Right cardiac atrium (tissue), 5 donors: ENCODE data around the gene SORCS2. TPM values are rescaled to one million over a fixed set of nuclear protein-coding genes. Genes with fewer than 3 reads are reported as not detected.

Experiments
- ATAC-seq, 2 donors: fragments of 200-7000 bp; cut with Tn5 transposase; one replicate each; pipeline versions ENCODE4 v1.8.0 to v1.9.1; 2020; ENCODE audit warnings: moderate library complexity in 2 of 2, mild to moderate bottlenecking in 1 of 2
- DNase-seq, 3 donors: peaks; one replicate each; pipeline ENCODE4 v3.0.0-alpha.2; 2020
- H3K27ac ChIP-seq: one replicate; pipeline ENCODE4 v1.5.1; 2013; ENCODE audit warnings: mild to moderate bottlenecking, low read length, control low read depth, moderate library complexity
- H3K27me3 ChIP-seq: one replicate; pipeline ENCODE4 v1.6.1; 2013; ENCODE audit not compliant: control insufficient read depth, insufficient read depth
- H3K4me1 ChIP-seq: one replicate; pipeline ENCODE4 v1.6.1; 2013; ENCODE audit warnings: low read length; ENCODE audit not compliant: control insufficient read depth, insufficient read depth
- H3K4me3 ChIP-seq: one replicate; pipeline ENCODE4 v1.5.1; 2013; ENCODE audit warnings: low read length, control low read depth
- H3K9me3 ChIP-seq: one replicate; pipeline ENCODE4 v1.6.1; 2013; ENCODE audit warnings: low read length; ENCODE audit not compliant: control insufficient read depth
- WGBS: extraction: QIAGEN DNeasy Blood & Tissue Kit; methylation state at CpG from one replicate; pipeline ENCODE4 v1.1.7; 2013; 5-methylcytosine and 5-hydroxymethylcytosine counted together
- intact Hi-C, 4 donors: fragments of 100-400 bp; cut with DNase I; formaldehyde crosslinking; loops; one replicate each; pipeline versions ENCODE4 v1.11.0 to v1.14.0; 2022 to 2023
- polyA plus RNA-seq: library from polyadenylated mRNA; stranded (reverse); fragments of 200-250 nt; gene quantifications from one replicate; pipeline ENCODE4 v1.2.3, GENCODE V29; 2013
- total RNA-seq, 4 donors: library from RNA; stranded (reverse); fragmentation: NEBNext Ultra II Directional; extraction: Animal tissue kit (Norgen Biotek cat#: 25700); gene quantifications; one replicate each; pipeline ENCODE4 v1.2.1, GENCODE V29; 2021
- donor health status: healthy with polysubstance abuse.
- donor health status: DM: no; HTN: yes; CAD: no.
- donor health status: DM: no; HTN: no; CAD: no.
- donor health status: DM: no; HTN: yes; CAD: no; lungs with severe emphysema.
- donor health status: DM: yes; HTN: yes; CAD: no.

Gene SORCS2
- total and polyA plus RNA-seq, 5 donors = 2.1 to 7.3 (median 2.7) TPM

GRCh38 chr4:7309636-7310390, 117.5 kb downstream of the SORCS2 start:
- peak in 1 of 2 donors; percentile 40 for ATAC-seq
- WGBS = 79% methylated on average over 17 of the region's 17 CpGs

DNA sequence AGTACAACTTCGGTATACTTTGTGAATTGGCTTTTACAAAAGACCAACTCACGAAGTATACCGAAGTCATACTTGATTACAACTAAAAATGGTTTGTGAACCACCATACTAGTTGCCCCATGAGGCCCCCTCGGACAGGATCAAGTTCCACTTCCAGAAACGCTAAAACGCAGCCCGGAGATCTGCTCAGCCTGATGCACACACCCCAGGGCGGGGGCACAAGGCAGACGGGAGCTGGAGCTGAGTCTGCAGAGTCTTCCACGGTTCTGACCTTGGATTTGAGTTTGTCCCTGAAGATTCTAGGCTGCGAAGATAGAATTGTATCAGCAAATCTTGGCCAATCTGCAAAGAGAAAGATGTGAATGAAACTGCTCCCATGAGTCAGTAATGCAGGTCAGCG, 118.1 kb downstream of the SORCS2 start:
- H3K9me3 ChIP-seq = no peaks in the 10 kb centered on the region
- H3K27me3 ChIP-seq = no peaks in the 10 kb centered on the region
- DNase-seq (peak in 2 of 3 donors; percentile 24 to 33), ATAC-seq (no peak)
- peaks cover 5% of the 10 kb centered on the region for H3K4me1 ChIP-seq
- intact Hi-C loops = no loop called here
- 70% methylated on average over 12 of the region's 12 CpGs for WGBS
- no peak overlapping the region for H3K4me3 ChIP-seq
- H3K27ac ChIP-seq = no peak overlapping the region

More at GRCh38 chr4:7309636-7310390, 117.5 kb downstream of the SORCS2 start:
- DNase-seq = peak in 2 of 3 donors; percentile 35
- intact Hi-C loops = no loop called here
- no peak overlapping the region for H3K27ac ChIP-seq
- H3K9me3 ChIP-seq = no peaks in the 10 kb centered on the region
- H3K4me3 ChIP-seq = no peak overlapping the region
- peaks cover 5% of the 10 kb centered on the region for H3K4me1 ChIP-seq
- H3K27me3 ChIP-seq = no peaks in the 10 kb centered on the region

DNA sequence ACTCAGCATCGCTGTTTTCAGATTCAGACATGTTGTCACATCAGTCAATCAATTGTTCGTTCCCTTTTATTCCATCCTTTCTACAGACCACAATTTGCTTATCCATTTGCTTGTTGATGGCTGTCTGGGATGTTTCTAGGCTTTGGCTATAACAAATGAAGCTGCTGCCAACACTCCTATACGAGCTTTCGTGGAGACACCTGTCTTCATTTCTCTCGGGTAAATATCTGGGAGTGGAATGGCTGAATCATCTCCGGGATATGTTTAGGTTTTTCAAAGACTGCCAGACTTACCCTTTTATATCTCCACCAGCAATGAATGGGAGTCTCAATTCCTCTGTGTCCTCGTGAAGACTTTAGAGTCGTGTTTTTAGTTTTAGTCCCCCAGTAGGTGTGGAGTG, 118.9 kb downstream of the SORCS2 start:
- Histone ChIP-seq H3K9me3 (no peaks in the 10 kb centered on the region), H3K4me1 (peaks cover 5% of the 10 kb centered on the region), H3K4me3 (no peak overlapping the region), H3K27ac (no peak overlapping the region), H3K27me3 (no peaks in the 10 kb centered on the region)
- DNase-seq = no peak
- WGBS = 80% methylated on average over 8 of the region's 8 CpGs
- intact Hi-C loops = no loop called here
- ATAC-seq = no peak

DNA sequence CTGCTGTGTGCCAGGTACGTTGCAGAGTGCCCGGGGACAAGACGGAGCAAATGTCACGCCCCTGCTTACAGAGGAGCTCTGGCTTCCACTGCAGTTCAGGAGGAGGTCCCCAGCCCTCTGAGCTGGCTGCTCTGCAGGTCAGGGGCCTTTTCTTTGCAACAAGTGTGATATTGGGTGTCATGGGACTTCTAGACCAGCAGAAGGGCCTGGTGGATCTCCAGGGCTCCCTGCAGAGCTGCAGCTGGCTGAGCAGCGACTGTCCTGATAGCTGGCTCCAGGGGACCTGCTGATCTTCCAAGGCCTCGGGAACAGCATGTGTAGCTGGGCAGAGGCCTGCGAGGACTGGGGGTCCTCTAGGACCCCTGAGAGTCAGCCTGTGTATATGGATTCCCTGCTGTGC, 120.4 kb downstream of the SORCS2 start:
- no peaks in the 10 kb centered on the region for H3K9me3 ChIP-seq
- intact Hi-C loops = no loop called here
- ATAC-seq (no peak), DNase-seq (peak in 2 of 3 donors; percentile 12 to 22)
- no peaks in the 10 kb centered on the region for H3K4me1 ChIP-seq
- WGBS = 84% methylated on average over 7 of the region's 7 CpGs
- H3K27me3 ChIP-seq = no peaks in the 10 kb centered on the region
- H3K4me3 ChIP-seq = no peak overlapping the region
- H3K27ac ChIP-seq = no peak overlapping the region

- Histone ChIP-seq H3K9me3 (no peaks in the 10 kb centered on the region), H3K4me1 (no peaks in the 10 kb centered on the region), H3K27ac (no peak overlapping the region), H3K27me3 (no peaks in the 10 kb centered on the region), H3K4me3 (no peak overlapping the region)
- intact Hi-C loops = no loop called here
- ATAC-seq (peak in 1 of 2 donors; percentile 8), DNase-seq (peak in 2 of 3 donors; percentile 38 to 47)
- WGBS = 64% methylated on average over 14 of the region's 14 CpGs
These were observed 121.0 kb downstream of the SORCS2 start for GRCh38 chr4:7313347-7313811.

- Histone ChIP-seq H3K4me3 (no peak overlapping the region), H3K4me1 (no peaks in the 10 kb centered on the region), H3K27ac (no peak overlapping the region), H3K9me3 (peaks cover 2% of the 10 kb centered on the region), H3K27me3 (no peaks in the 10 kb centered on the region)
- intact Hi-C loops = no loop called here
- no peak for ATAC-seq
- peak in 2 of 3 donors; percentile 10 to 19 for DNase-seq
- 87% methylated on average over 11 of the region's 11 CpGs for WGBS
These were observed 121.7 kb downstream of the SORCS2 start for GRCh38 chr4:7313991-7314390.

DNA sequence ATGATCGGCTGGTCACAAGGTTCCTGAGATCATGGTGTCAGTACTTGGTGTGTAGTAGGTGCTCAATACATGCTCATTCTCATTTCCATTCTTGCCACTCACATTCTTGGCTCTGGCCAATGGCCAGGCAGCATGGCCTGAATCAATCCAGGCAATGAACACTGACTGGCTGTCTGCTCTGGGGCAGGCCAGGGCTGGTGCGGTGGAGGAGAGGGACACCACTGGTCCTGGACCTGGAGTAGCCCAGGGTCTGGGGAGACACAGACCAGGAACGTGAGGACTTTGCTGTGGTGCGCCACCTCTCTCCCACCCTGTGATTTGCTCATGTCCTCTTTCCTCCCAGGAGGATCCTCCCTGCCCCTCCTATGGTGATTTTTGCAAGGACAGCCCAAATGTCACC, 122.9 kb downstream of the SORCS2 start:
- H3K4me1 ChIP-seq = no peaks in the 10 kb centered on the region
- WGBS = 93% methylated on average over 4 of the region's 4 CpGs
- intact Hi-C loops = no loop called here
- no peak overlapping the region for H3K27ac ChIP-seq
- H3K27me3 ChIP-seq = no peaks in the 10 kb centered on the region
- ATAC-seq = no peak
- peaks cover 2% of the 10 kb centered on the region for H3K9me3 ChIP-seq
- DNase-seq = peak in 1 of 3 donors; percentile 18
- no peak overlapping the region for H3K4me3 ChIP-seq

DNA sequence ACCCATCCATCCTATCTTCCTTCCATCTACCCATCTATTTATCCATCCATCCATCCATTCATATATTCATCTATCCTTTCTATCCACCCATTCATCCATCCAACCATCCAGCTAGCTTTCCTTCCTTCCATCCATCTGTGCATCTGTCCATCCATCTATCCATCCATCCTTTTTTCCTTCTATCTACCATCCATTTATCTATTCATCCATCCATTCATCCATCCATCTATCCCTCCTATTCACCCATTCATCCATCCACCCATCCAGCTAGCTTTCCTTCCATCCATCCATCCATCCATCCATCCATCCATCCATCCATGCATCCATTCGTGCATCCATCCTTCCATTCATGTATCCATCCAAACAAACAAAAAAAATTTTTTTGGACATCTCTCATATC, 123.6 kb downstream of the SORCS2 start:
- Histone ChIP-seq H3K27me3 (no peaks in the 10 kb centered on the region), H3K4me3 (no peak overlapping the region), H3K27ac (no peak overlapping the region), H3K9me3 (peaks cover 2% of the 10 kb centered on the region), H3K4me1 (no peaks in the 10 kb centered on the region)
- intact Hi-C loops = no loop called here
- ATAC-seq (no peak), DNase-seq (no peak)
- WGBS = 90% methylated on average over 1 of the region's 1 CpG

DNA sequence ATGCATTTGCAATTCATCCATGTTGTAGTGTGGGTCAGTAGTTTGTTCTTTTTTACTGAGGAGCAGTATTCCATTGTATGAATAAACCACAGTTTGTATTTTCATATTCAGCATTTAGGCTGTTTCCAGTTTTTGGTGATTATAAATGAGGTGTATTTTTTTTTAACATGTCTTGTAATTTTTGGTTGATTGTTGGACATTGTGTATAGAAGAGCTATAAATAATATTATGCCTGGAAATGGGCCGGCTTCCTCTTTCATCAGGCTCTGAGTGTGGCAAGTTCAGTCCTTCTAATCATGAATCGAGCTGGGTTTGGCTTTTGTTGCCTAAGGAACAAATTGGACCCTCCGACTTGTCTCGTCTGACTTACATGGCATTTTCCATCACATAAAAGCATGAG, 126.7 kb downstream of the SORCS2 start:
- ATAC-seq (no peak), DNase-seq (no peak)
- WGBS = 90% methylated on average over 4 of the region's 4 CpGs
- no peak overlapping the region for H3K27ac ChIP-seq
- H3K4me1 ChIP-seq = no peaks in the 10 kb centered on the region
- H3K9me3 ChIP-seq = peaks cover 2% of the 10 kb centered on the region
- H3K4me3 ChIP-seq = no peak overlapping the region
- H3K27me3 ChIP-seq = no peaks in the 10 kb centered on the region
- intact Hi-C loops = no loop called here

DNA sequence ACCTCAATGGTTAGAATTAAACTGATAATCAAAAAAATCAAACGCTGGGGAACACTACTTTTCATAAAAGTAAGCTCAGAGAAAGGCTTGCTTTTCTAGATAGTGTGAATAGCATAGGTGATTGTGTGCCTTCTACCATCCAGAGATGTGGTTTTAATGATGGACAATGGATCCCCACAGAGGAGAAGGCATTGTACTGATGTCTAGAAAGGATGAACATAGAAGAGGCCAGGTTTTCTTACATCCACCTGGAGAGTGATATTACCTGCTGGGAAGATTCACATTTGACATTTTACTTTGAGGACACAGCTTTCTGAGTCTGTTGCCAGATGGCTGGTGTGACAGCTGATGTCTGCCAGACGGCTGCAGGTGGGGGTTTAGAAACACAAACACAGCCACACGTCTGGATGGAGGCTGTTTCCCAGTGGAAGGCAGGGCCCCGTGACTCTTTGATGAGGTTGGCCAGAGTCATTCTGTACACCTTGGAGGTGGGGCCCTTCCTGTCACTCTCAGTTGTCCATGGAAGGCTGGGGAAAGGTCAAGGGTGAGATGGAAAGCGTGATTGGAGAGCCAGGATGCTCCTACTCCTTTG, 128.0 kb downstream of the SORCS2 start:
- no peaks in the 10 kb centered on the region for H3K4me1 ChIP-seq
- H3K27ac ChIP-seq = no peak overlapping the region
- intact Hi-C loops = no loop called here
- no peak overlapping the region for H3K4me3 ChIP-seq
- DNase-seq = no peak
- ATAC-seq = no peak
- no peaks in the 10 kb centered on the region for H3K27me3 ChIP-seq
- WGBS = 48% methylated on average over 5 of the region's 5 CpGs
- H3K9me3 ChIP-seq = peaks cover 2% of the 10 kb centered on the region

- DNase-seq = peak in 2 of 3 donors; percentile 18 to 37
- WGBS = 56% methylated on average over 18 of the region's 18 CpGs
- intact Hi-C loops = no loop called here
- H3K4me1 ChIP-seq = no peaks in the 10 kb centered on the region
- no peak for ATAC-seq
- H3K27me3 ChIP-seq = no peaks in the 10 kb centered on the region
- no peak overlapping the region for H3K4me3 ChIP-seq
- peaks cover 2% of the 10 kb centered on the region for H3K9me3 ChIP-seq
- no peak overlapping the region for H3K27ac ChIP-seq
These were observed 130.0 kb downstream of the SORCS2 start for GRCh38 chr4:7322166-7322991.
